IPS-NIHi7 (cell line): Measurements from ENCODE around the gene MCC.

Experiments
- DNase-seq: peaks from one replicate; pipeline ENCODE4 v3.0.0; 2012; ENCODE audit warnings: mixed read lengths; ENCODE audit errors: extremely low spot score

Gene MCC

DNA sequence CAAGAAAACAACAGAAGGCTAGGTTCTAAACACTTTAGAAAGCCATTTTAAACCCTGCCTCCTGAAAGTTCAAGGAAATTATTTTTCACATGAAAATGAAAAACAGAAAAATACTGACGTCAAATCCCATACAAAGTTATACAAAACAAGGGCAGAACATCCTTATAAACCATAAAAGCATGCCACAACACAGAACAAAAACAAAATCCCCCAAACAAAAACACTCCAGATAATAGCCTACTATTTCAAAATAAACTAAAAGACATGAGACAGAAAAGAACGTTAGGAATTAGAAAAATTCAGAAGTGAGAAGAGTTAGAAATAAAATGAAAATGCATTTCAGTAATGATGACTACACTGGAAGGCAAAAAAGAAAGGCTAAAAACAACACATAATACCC lies 338.0 kb downstream of the MCC start:
- DNase-seq: no peak

GRCh38 chr5:113147537-113147936 lies 340.7 kb downstream of the MCC start:
- DNase-seq: no peak

- DNase-seq: no peak
Observed at GRCh38 chr5:113147101-113147508, 341.1 kb downstream of the MCC start.

DNA sequence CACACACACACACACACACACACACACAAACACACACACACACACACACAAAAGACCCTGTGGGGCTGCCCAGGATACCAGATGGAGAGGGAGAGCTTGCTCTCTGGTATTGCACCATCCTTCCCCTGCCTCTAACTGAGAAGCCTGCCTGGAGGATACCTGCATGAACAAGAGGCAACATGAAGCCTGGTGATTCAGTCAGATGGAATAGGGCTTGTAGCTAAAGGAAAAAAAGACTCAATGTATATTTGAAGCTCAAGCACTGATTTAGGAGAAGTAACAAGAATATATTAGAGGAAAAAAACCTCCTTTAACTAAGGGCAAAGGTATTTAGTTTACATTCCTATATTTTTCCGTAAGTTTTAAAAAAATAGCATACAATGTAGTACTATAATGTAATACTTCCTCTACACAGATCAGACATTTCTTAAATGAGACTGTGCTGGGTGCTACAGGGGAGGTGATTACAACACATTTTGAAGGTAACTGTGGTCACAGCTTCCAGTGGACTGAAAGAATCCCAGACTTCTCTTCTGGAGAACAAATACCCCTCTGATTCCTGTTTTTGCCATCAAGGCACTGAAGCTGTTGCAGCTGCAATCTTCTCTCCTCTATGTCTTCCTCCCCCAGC lies 342.4 kb downstream of the MCC start:
- no peak for DNase-seq

DNA sequence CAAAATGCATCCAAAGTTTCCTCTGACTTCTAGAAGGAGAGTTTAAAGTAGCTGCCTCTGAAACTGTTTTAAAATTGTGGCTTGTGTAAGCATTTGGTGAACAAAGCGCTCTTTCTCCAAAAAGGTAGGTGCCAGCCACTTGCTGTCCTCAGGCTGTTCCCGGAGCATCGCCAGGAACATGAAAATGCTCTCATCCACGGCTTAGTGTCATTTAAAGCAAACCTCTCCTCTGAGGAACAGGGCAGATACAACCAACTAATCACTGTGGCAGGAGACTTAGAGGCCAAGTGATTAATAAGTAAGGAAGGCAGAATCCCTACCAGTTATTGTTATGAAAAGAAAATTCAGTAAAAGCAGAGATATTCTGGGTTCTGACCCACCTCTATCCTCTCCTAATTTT lies 346.1 kb downstream of the MCC start:
- no peak for DNase-seq

- DNase-seq: no peak
Observed at GRCh38 chr5:113140837-113141671, 347.2 kb downstream of the MCC start.

GRCh38 chr5:113133211-113133975 lies 354.9 kb downstream of the MCC start:
- no peak for DNase-seq

GRCh38 chr5:113132564-113132963 lies 355.7 kb downstream of the MCC start:
- no peak for DNase-seq

DNA sequence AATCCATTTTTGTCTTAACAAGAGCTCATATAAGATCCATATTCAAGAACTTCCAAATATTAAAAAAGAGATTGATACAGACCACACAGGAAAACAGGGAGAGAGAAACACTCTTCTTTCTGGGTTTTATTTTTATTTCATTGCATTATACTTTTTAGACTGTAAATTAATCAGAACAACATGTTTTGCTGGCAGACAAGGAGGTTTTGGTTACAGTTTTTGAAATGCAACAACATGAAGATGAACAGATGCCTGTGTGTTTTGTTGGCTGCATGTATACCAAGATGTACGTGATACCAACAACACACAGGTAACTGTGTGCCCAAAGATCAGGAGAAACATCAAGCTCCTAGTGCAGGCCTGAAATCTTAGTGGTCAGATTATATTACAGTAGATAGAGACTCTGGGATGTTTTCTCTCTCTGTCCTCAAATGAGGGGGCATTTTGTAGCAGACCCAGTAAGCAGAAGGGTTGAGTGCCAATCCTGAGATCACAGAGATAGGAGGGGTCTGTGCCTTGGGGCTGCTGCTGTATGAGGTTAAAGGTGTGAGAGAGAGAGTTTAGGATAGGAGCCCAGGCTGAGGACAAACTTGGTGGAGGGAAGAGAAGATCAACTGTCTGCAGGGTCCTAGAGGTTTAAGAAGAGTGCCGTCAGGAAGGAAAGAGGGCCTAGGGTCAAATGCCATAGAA lies 359.5 kb downstream of the MCC start:
- DNase-seq: no peak

GRCh38 chr5:113128082-113128481 lies 360.2 kb downstream of the MCC start:
- DNase-seq: no peak

DNA sequence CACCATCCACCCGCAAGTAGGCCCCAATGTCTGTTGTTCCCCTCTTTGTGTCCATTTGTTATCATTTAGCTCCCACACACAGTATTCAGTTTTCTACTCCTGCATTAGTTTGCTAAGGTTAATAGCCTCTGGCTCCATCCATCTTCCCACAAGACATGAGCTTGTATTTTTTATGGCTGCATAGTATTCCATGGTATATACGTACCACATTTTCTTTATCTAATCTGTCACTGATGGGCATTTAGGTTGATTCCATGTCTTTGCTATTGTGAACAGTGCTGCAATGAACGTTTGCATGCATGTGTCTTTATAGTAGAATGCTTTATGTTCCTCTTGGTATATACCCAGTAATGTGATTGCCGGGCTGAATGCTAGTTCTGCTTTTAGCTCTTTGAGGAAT lies 361.2 kb downstream of the MCC start:
- no peak for DNase-seq

- no peak for DNase-seq
Observed at GRCh38 chr5:113125371-113125770, 362.9 kb downstream of the MCC start.

GRCh38 chr5:113124914-113125313 lies 363.3 kb downstream of the MCC start:
- DNase-seq: no peak

DNA sequence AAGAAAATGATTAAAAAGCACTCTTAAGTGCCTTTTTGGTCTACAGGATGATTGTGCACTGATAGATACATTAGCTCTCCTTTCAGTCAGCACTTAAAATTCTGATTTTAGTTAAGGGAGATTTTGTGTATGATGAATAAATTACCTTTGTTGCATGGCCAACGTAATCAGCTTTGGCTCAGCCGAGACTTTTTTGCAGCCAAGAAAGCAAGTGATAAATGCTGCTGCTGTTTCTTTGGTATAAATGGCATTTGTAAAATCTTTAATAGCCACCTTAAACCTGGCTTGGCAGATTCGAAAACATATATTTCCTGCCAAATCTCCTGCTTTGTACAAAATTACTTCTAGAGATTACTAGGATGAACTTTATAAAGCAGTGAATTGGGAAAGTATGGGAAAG lies 364.0 kb downstream of the MCC start:
- no peak for DNase-seq

- peak; percentile 75 for DNase-seq
Observed at GRCh38 chr5:113123618-113124017, 364.6 kb downstream of the MCC start.

DNA sequence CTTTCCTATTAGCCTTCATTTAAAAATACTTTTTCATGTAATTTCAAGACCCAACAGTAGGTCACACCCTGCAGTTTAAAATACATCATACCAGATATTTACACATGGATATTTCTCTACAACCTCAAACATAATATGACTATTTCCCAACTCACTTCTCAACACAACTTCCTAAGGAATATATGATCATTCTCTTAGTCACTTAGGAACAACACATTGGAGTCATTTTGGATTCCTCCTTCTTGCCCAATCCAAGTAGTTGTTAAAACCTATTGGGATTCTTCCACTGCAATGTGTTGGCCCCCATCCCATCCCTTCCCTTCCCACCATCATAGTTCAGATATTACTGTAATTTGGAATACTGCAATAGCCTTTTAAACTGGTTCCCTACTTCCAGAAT lies 366.2 kb downstream of the MCC start:
- no peak for DNase-seq

- DNase-seq: no peak
Observed at GRCh38 chr5:113119246-113119924, 368.9 kb downstream of the MCC start.

DNA sequence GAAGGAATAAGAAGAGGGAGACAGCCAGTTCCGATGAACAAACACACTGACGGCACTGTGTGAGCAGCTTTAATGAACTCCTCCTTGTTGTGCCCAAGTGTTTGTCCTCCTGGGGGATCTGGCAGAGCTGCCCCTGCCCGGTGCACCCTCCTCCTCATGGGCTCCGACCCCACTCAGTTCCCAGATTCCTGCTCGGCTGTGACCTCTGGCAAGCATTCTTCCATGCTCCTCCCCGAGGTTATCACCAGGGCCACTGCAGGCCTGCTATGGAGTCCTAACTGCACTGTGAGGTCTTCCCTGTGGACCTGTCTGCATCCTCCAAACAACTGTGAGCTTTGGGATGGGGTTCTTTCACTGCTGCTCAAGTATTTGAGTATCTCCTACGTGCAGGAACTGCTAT lies 369.5 kb downstream of the MCC start:
- DNase-seq: no peak

DNA sequence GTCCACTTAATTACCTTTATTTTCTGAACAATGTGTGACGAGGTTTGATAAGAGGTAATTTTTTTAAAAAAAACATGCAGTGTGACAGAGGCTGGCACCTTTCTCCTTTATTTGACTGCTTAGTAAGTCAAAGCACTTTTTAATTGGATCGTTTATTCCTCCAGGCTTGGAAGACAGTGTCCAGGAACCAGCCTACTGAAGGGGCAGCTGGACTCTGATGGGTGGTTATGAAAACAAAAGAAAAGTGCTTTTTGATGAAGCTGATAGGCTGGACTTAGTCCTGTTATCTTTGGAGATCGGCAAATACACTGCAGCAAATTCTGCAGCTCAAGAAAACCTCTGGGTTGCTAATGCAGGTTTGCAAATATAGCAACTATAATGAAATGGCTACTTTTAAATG lies 370.0 kb downstream of the MCC start:
- DNase-seq: no peak

DNA sequence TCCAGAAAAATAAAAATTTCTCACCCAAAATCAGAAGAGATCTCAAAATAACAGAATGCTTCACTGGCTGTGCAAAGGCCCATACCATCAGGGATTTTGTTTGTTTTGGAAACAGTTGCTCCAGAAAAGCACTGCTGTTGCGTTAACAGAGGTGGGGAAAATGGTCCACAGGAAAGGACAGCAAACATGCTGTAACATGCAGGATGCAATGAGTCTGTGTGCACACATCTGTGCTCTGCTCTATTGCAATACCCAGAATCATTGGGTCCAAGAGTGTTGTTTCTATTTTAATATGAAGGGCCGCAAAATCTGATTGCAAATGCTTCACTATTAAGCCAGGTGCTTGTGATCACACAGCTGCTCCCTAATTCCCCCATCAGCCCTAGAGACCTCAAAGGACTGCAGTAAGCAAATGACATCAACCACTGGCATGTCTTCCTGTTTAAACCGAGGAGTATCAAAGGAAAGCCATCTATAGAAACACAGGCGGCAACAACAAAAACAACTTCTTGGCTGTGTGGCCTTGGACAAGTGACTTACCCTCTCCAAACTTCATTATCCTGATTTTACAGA lies 370.6 kb downstream of the MCC start:
- no peak for DNase-seq

DNA sequence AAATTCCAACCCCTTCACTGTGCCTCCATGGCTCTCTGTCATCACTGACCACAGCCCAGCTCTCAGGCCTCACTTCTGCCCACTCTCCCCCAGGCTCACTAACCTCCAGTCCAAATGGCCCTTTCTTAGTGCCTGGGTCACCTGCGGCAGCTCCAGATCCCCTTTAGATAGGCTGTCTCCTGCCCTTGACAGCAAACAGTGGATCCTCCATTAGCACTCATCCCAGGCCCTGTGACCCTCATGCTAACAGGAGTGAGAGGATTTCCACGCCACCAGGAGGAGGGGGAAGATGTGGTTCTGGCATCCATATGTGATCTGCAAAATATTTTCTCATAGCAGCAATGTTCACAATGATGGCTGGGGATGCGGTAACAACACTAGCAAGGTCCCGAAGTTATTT lies 372.3 kb downstream of the MCC start:
- DNase-seq: no peak
